Caco-2 (cell line): ENCODE measurements around the gene CFAP119. TPM values are rescaled to one million over a fixed set of nuclear protein-coding genes. Genes with fewer than 3 reads are reported as not detected.

Source experiments
- BruUV-seq: library from RNA; stranded (reverse); fragments of 400-500 nt; replicated peaks from 2 replicates; lab custom pipeline; 2021; lab: Mats Ljungman, UMichigan
- CTCF ChIA-PET: fragments of 300-600 bp; sonication (Branson Sonifier 250); formaldehyde crosslinking; loops from one replicate; lab custom pipeline; 2022; ENCODE audit warnings: antibody characterized with exemption; lab: Charles Lee
- POLR2A ChIA-PET: fragments of 300-600 bp; sonication (Branson Sonifier 250); formaldehyde crosslinking; loops from one replicate; lab custom pipeline; 2022; ENCODE audit warnings: antibody characterized with exemption; lab: Charles Lee
- DNase-seq, 2 experiments: peaks; one replicate each; pipeline versions ENCODE4 v3.0.0 to v3.0.0-alpha.2; 2020 to 2022
- H3K27me3 ChIP-seq: replicated peaks from 2 replicates; pipeline ENCODE4 v1.6.0; 2011; ENCODE audit warnings: low read length; ENCODE audit not compliant: control insufficient read depth, insufficient read depth
- H3K36me3 ChIP-seq: 2 replicates; pipeline ENCODE4 v1.5.1; 2011; ENCODE audit warnings: low read length; ENCODE audit not compliant: control insufficient read depth, insufficient read depth
- H3K4me1 ChIP-seq: fragments of 250-450 bp; sonication (Bioruptor Pico); 2 replicates; pipeline ENCODE4 v1.5.1; 2020; ENCODE audit warnings: mild to moderate bottlenecking
- H3K4me3 ChIP-seq: 2 replicates; pipeline ENCODE4 v1.5.1; 2011; ENCODE audit warnings: low read depth, mild to moderate bottlenecking, control low read depth, low read length
- H3K9me3 ChIP-seq: fragments of 250-450 bp; sonication (Bioruptor Pico); 2 replicates; pipeline ENCODE4 v1.5.1; 2020; ENCODE audit warnings: mild to moderate bottlenecking, moderate library complexity
- H3K27ac Mint-ChIP-seq: one replicate; pipeline ENCODE4 v1.8.0; 2022; ENCODE audit warnings: mixed read lengths; ENCODE audit not compliant: unreplicated experiment
- H3K27me3 Mint-ChIP-seq: one replicate; pipeline ENCODE4 v1.8.0; 2022; ENCODE audit warnings: mixed read lengths; ENCODE audit not compliant: insufficient read depth, unreplicated experiment
- H3K36me3 Mint-ChIP-seq: one replicate; pipeline ENCODE4 v1.8.0; 2022; ENCODE audit warnings: mild to moderate bottlenecking, mixed read lengths; ENCODE audit not compliant: insufficient read depth, unreplicated experiment
- H3K4me1 Mint-ChIP-seq: one replicate; pipeline ENCODE4 v1.8.0; 2022; ENCODE audit warnings: low read depth, mixed read lengths; ENCODE audit not compliant: unreplicated experiment
- H3K4me3 Mint-ChIP-seq: one replicate; pipeline ENCODE4 v1.8.0; 2022; ENCODE audit warnings: mild to moderate bottlenecking, moderate library complexity, mixed read lengths; ENCODE audit not compliant: unreplicated experiment
- H3K9me3 Mint-ChIP-seq: one replicate; pipeline ENCODE4 v1.8.0; 2022; ENCODE audit warnings: mixed read lengths; ENCODE audit not compliant: unreplicated experiment
- CTCF ChIP-seq, 2 experiments: fragments of 200-600 bp in 1 of 2; IDR thresholded peaks; 1 replicate in 1 of 2; 2 replicates in 1 of 2; pipeline versions ENCODE4 v1.5.1 to v1.8.0; 2011 to 2022; ENCODE audit warnings: antibody characterized with exemption in 1 of 2, control low read depth in 1 of 2, inconsistent platforms in 1 of 2, low read depth in 1 of 2, low read length in 1 of 2, mild to moderate bottlenecking in 1 of 2, moderate library complexity in 1 of 2; ENCODE audit not compliant: insufficient read depth in 1 of 2, severe bottlenecking in 1 of 2, unreplicated experiment in 1 of 2
- intact Hi-C: fragments of 100-400 bp; cut with micrococcal nuclease; formaldehyde crosslinking; loops from one replicate; pipeline ENCODE4 v1.10.0; 2022; ENCODE audit not compliant: unreplicated experiment
- total RNA-seq: library from RNA; stranded (reverse); gene quantifications from 2 replicates; pipeline ENCODE4 v1.2.3, GENCODE V29; 2022

Gene CFAP119
- total RNA-seq, 1 experiment from 2014 or later, result 4.0 TPM

- peaks cover 8% of the 10 kb centered on the region for H3K36me3 ChIP-seq
- Mint-ChIP-seq H3K27ac (no peak overlapping the region), H3K4me3 (no peak overlapping the region), H3K4me1 (peaks cover 30% of the 10 kb centered on the region), H3K27me3 (no peaks in the 10 kb centered on the region), H3K36me3 (peaks cover 78% of the 10 kb centered on the region), H3K9me3 (no peaks in the 10 kb centered on the region)
- no peak for TF ChIP-seq CTCF (IDR thresholded peaks at IDR 0.05; ENCODE audit: insufficient read depth in 1 of 2, low read depth in 1 of 2, low read length in 1 of 2, severe bottlenecking in 1 of 2, unreplicated experiment in 1 of 2)
- intact Hi-C loops, result no loop called here
- H3K4me3 ChIP-seq, result no peak overlapping the region
- no peaks in the 10 kb centered on the region for H3K27me3 ChIP-seq
- peaks cover 27% of the 10 kb centered on the region for H3K4me1 ChIP-seq
- BruUV-seq, result no TSS peak
- ChIA-PET CTCF (no interaction called here), POLR2A (no interaction called here)
- no peaks in the 10 kb centered on the region for H3K9me3 ChIP-seq
- DNase-seq, result no peak
These were observed 23.8 kb downstream of the CFAP119 start for GRCh38 chr16:30737794-30738648.

GRCh38 chr16:30736995-30737793 is 24.7 kb downstream of the CFAP119 start:
- Mint-ChIP-seq H3K4me3 (no peak overlapping the region), H3K27ac (no peak overlapping the region), H3K9me3 (no peaks in the 10 kb centered on the region), H3K27me3 (no peaks in the 10 kb centered on the region), H3K36me3 (peaks cover 80% of the 10 kb centered on the region), H3K4me1 (peaks cover 28% of the 10 kb centered on the region)
- no TSS peak for BruUV-seq
- no peaks in the 10 kb centered on the region for H3K9me3 ChIP-seq
- peaks cover 27% of the 10 kb centered on the region for H3K4me1 ChIP-seq
- intact Hi-C loops, result no loop called here
- H3K27me3 ChIP-seq, result no peaks in the 10 kb centered on the region
- ChIA-PET CTCF (no interaction called here), POLR2A (no interaction called here)
- H3K4me3 ChIP-seq, result no peak overlapping the region
- no peak for TF ChIP-seq CTCF (IDR thresholded peaks at IDR 0.05; ENCODE audit: insufficient read depth in 1 of 2, low read depth in 1 of 2, low read length in 1 of 2, severe bottlenecking in 1 of 2, unreplicated experiment in 1 of 2)
- no peak for DNase-seq
- peaks cover 8% of the 10 kb centered on the region for H3K36me3 ChIP-seq

- H3K36me3 ChIP-seq, result peaks cover 6% of the 10 kb centered on the region
- intact Hi-C loops, result no loop called here
- Mint-ChIP-seq H3K27me3 (no peaks in the 10 kb centered on the region), H3K9me3 (no peaks in the 10 kb centered on the region), H3K27ac (no peak overlapping the region), H3K4me1 (no peaks in the 10 kb centered on the region), H3K36me3 (peaks cover 92% of the 10 kb centered on the region), H3K4me3 (no peak overlapping the region)
- no peak for DNase-seq
- no peaks in the 10 kb centered on the region for H3K9me3 ChIP-seq
- no peak overlapping the region for H3K4me3 ChIP-seq
- no peaks in the 10 kb centered on the region for H3K27me3 ChIP-seq
- ChIA-PET POLR2A (no interaction called here), CTCF (no interaction called here)
- H3K4me1 ChIP-seq, result no peaks in the 10 kb centered on the region
- BruUV-seq, result no TSS peak
- TF ChIP-seq CTCF (IDR thresholded peaks at IDR 0.05; ENCODE audit: insufficient read depth in 1 of 2, low read depth in 1 of 2, low read length in 1 of 2, severe bottlenecking in 1 of 2, unreplicated experiment in 1 of 2), result no peak
These were observed 30.5 kb downstream of the CFAP119 start for GRCh38 chr16:30731411-30731810.
